H9 (cell line): Measurements from ENCODE around the gene NRG3. TPM values are rescaled to one million over a fixed set of nuclear protein-coding genes. Genes with fewer than 3 reads are reported as not detected.
A peak's percentile ranks its signal among the peaks of the same experiment; 100 is the strongest.

Experiments used
- DNase-seq: peaks from one replicate; pipeline ENCODE4 v3.0.0-alpha.2; 2017
- H2AFZ ChIP-seq: one replicate; pipeline ENCODE4 v1.6.1; 2013; ENCODE audit warnings: mild to moderate bottlenecking, low read length, control low read depth, moderate library complexity
- H2AK5ac ChIP-seq: 2 replicates; pipeline ENCODE4 v1.6.1; 2013; ENCODE audit warnings: low read length, control low read depth, mixed read lengths; ENCODE audit not compliant: insufficient read length
- H2BK120ac ChIP-seq: one replicate; pipeline ENCODE4 v1.6.1; 2013; ENCODE audit warnings: low read depth, mild to moderate bottlenecking, low read length, control low read depth, inconsistent platforms; ENCODE audit not compliant: poor library complexity, severe bottlenecking
- H2BK12ac ChIP-seq: 2 replicates; pipeline ENCODE4 v1.6.1; 2013; ENCODE audit warnings: low read length, control low read depth, mixed read lengths, low read depth; ENCODE audit not compliant: insufficient read length
- H2BK15ac ChIP-seq: 2 replicates; pipeline ENCODE4 v1.6.1; 2013; ENCODE audit warnings: low read depth, low read length, control low read depth
- H2BK20ac ChIP-seq: one replicate; pipeline ENCODE4 v1.6.1; 2013; ENCODE audit warnings: low read depth, mild to moderate bottlenecking, low read length, control low read depth, inconsistent platforms; ENCODE audit not compliant: poor library complexity, severe bottlenecking
- H2BK5ac ChIP-seq: 2 replicates; pipeline ENCODE4 v1.6.1; 2013; ENCODE audit warnings: low read length, control low read depth, mixed read lengths; ENCODE audit not compliant: insufficient read length
- H3K14ac ChIP-seq: 2 replicates; pipeline ENCODE4 v1.6.1; 2013; ENCODE audit warnings: low read length, control low read depth; ENCODE audit not compliant: insufficient read depth
- H3K18ac ChIP-seq: 2 replicates; pipeline ENCODE4 v1.6.1; 2013; ENCODE audit warnings: low read depth, mild to moderate bottlenecking, mixed read lengths, low read length, control low read depth; ENCODE audit not compliant: insufficient read length
- H3K23ac ChIP-seq: 2 replicates; pipeline ENCODE4 v1.6.1; 2013; ENCODE audit warnings: low read length, control low read depth, mixed read lengths, low read depth; ENCODE audit not compliant: insufficient read length
- H3K23me2 ChIP-seq: 2 replicates; pipeline ENCODE4 v1.6.1; 2013; ENCODE audit warnings: low read depth, mild to moderate bottlenecking, mixed read lengths, low read length, control low read depth; ENCODE audit not compliant: insufficient read length, poor library complexity, severe bottlenecking
- H3K27ac ChIP-seq: 2 replicates; pipeline ENCODE4 v1.5.1; 2013; ENCODE audit warnings: low read length, control low read depth, mixed read lengths, low read depth; ENCODE audit not compliant: insufficient read length
- H3K27me3 ChIP-seq: 2 replicates; pipeline ENCODE4 v1.6.1; 2013; ENCODE audit warnings: low read length, control low read depth, inconsistent platforms; ENCODE audit not compliant: insufficient read depth
- H3K4ac ChIP-seq: 2 replicates; pipeline ENCODE4 v1.6.1; 2013; ENCODE audit warnings: low read depth, mild to moderate bottlenecking, control low read depth, inconsistent platforms, low read length, moderate library complexity
- H3K4me1 ChIP-seq: 2 replicates; pipeline ENCODE4 v1.6.1; 2013; ENCODE audit warnings: low read length, control low read depth, inconsistent platforms; ENCODE audit not compliant: insufficient read depth
- H3K4me2 ChIP-seq: 2 replicates; pipeline ENCODE4 v1.6.1; 2013; ENCODE audit warnings: low read length, control low read depth, mixed read lengths; ENCODE audit not compliant: insufficient read length, insufficient read depth
- H3K56ac ChIP-seq: 2 replicates; pipeline ENCODE4 v1.6.1; 2013; ENCODE audit warnings: low read depth, mild to moderate bottlenecking, mixed read lengths, low read length, control low read depth; ENCODE audit not compliant: insufficient read length
- H3K79me1 ChIP-seq: 2 replicates; pipeline ENCODE4 v1.6.1; 2013; ENCODE audit warnings: low read depth, mild to moderate bottlenecking, moderate library complexity, low read length, control low read depth, inconsistent platforms; ENCODE audit not compliant: insufficient read depth, poor library complexity, severe bottlenecking
- H3K79me2 ChIP-seq: 2 replicates; pipeline ENCODE4 v1.6.1; 2013; ENCODE audit warnings: low read length, control low read depth, inconsistent platforms; ENCODE audit not compliant: insufficient read depth
- H3K9ac ChIP-seq: 2 replicates; pipeline ENCODE4 v1.6.1; 2013; ENCODE audit warnings: low read length, control low read depth, mixed read lengths; ENCODE audit not compliant: insufficient read length; ENCODE audit errors: extremely low read depth
- H3K9me3 ChIP-seq: one replicate; pipeline ENCODE4 v1.6.1; 2013; ENCODE audit warnings: low read depth, low read length, inconsistent platforms; ENCODE audit not compliant: control insufficient read depth
- H3T11ph ChIP-seq: one replicate; pipeline ENCODE4 v1.6.1; 2013; ENCODE audit warnings: mild to moderate bottlenecking, low read length, control low read depth, inconsistent platforms
- H4K20me1 ChIP-seq: one replicate; pipeline ENCODE4 v1.6.1; 2013; ENCODE audit not compliant: control insufficient read depth, insufficient read length, insufficient read depth
- H4K5ac ChIP-seq: 2 replicates; pipeline ENCODE4 v1.6.1; 2013; ENCODE audit warnings: low read depth, mild to moderate bottlenecking, mixed read lengths, low read length, control low read depth; ENCODE audit not compliant: insufficient read length
- H4K8ac ChIP-seq: replicated peaks from 2 replicates; pipeline ENCODE4 v1.6.1; 2013; ENCODE audit warnings: low read length, control low read depth, mixed read lengths, low read depth; ENCODE audit not compliant: insufficient read length
- H4K91ac ChIP-seq: 2 replicates; pipeline ENCODE4 v1.6.1; 2013; ENCODE audit warnings: low read depth, mild to moderate bottlenecking, moderate library complexity, mixed read lengths, low read length, control low read depth; ENCODE audit not compliant: insufficient read length
- H3K27ac Mint-ChIP-seq, 3 experiments: 2 replicates in 2 of 3; 3 replicates in 1 of 3; pipeline ENCODE4 v1.8.0; 2020 to 2021; ENCODE audit warnings: mixed read lengths in 3 of 3, mild to moderate bottlenecking in 1 of 3, moderate library complexity in 1 of 3
- H3K27me3 Mint-ChIP-seq: 2 replicates; pipeline ENCODE4 v1.8.0; 2021; ENCODE audit warnings: low read depth, mild to moderate bottlenecking, moderate library complexity, mixed read lengths
- H3K36me3 Mint-ChIP-seq, 3 experiments: 2 replicates in 2 of 3; 3 replicates in 1 of 3; pipeline ENCODE4 v1.8.0; 2020 to 2021; ENCODE audit warnings: low read depth in 3 of 3, mixed read lengths in 3 of 3; ENCODE audit not compliant: insufficient read depth in 1 of 3
- H3K4me1 Mint-ChIP-seq, 2 experiments: 2 replicates each; pipeline ENCODE4 v1.8.0; 2020; ENCODE audit warnings: mixed read lengths in 2 of 2
- H3K4me3 Mint-ChIP-seq, 2 experiments: 2 replicates in 1 of 2; 3 replicates in 1 of 2; pipeline ENCODE4 v1.8.0; 2020 to 2021; ENCODE audit warnings: mild to moderate bottlenecking in 2 of 2, mixed read lengths in 2 of 2, moderate library complexity in 1 of 2
- H3K9me3 Mint-ChIP-seq, 2 experiments: 2 replicates in 1 of 2; 3 replicates in 1 of 2; pipeline ENCODE4 v1.8.0; 2020; ENCODE audit warnings: mild to moderate bottlenecking in 2 of 2, mixed read lengths in 2 of 2, moderate library complexity in 1 of 2
- WGBS: extraction: QIAGEN DNeasy Blood & Tissue Kit; methylation state at CpG from one replicate; pipeline ENCODE4 v1.1.7; 2013; ENCODE audit warnings: missing lambda C conversion rate, low lambda C conversion rate, mixed read lengths; ENCODE audit not compliant: insufficient read length; ENCODE audit errors: extremely low coverage; 5-methylcytosine and 5-hydroxymethylcytosine counted together
- total RNA-seq: library from RNA; stranded (reverse); gene quantifications from 2 replicates; pipeline ENCODE4 v1.2.1, GENCODE V29; 2021
- TF ChIP-seq, protein P1 (sequence below): fragments of 200-600 bp; sonication (generic); conservative IDR thresholded peaks from 3 replicates; pipeline ENCODE4 v1.8.0; 2021; ENCODE audit warnings: antibody characterized with exemption, mild to moderate bottlenecking

The NRG3 gene
- total RNA-seq, 1 experiment from 2014 or later, result 1.6 TPM

DNA sequence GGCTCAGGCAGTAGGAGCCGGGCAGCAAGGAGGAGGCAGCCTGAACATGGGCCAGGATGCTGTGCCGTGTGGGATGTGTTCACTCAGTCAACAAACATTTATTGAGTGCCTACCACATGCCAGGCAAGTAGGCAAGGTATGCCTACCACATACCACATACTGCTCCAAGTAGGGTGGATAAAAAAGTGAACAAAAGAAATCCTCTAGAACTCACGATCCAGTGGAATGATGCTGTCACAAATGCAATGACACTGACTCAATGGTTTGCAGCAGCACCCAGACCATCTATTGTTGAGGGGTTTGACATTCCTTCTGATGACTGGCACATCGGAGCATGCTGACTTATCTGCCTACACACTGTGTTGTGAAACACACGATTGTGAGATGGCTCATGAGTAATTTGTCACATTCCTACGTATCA lies 413.5 kb downstream of the NRG3 start:
- no peak overlapping the region for H3K4me3 Mint-ChIP-seq
- no peak overlapping the region for H2AFZ ChIP-seq

More for the DNA sequence above, 413.5 kb downstream of the NRG3 start:
- Histone ChIP-seq H3K4me1 (no peaks in the 10 kb centered on the region), H4K91ac (no peak overlapping the region), H2BK20ac (no peak overlapping the region), H3K27ac (no peak overlapping the region), H2BK5ac (no peak overlapping the region), H3K9me3 (no peaks in the 10 kb centered on the region), H4K5ac (no peak overlapping the region), H4K8ac (peak overlapping the region; percentile 81), H3K23ac (no peak overlapping the region), H3T11ph (no peak overlapping the region), H2BK15ac (no peak overlapping the region), H3K4me2 (no peak overlapping the region), H3K79me2 (no peaks in the 10 kb centered on the region), H2BK12ac (no peak overlapping the region), H3K79me1 (no peaks in the 10 kb centered on the region), H4K20me1 (no peaks in the 10 kb centered on the region), H3K4ac (no peak overlapping the region), H3K9ac (no peak overlapping the region), H3K18ac (no peak overlapping the region), H2AK5ac (no peak overlapping the region), H3K56ac (peak overlapping the region; percentile 89), H2BK120ac (no peak overlapping the region), H3K27me3 (no peaks in the 10 kb centered on the region), H3K14ac (no peak overlapping the region), H3K23me2 (no peaks in the 10 kb centered on the region)
- DNase-seq, result no peak
- no peaks in the 10 kb centered on the region for H3K27me3 Mint-ChIP-seq
- no peaks in the 10 kb centered on the region for H3K9me3 Mint-ChIP-seq
- TF ChIP-seq, protein P1, sequence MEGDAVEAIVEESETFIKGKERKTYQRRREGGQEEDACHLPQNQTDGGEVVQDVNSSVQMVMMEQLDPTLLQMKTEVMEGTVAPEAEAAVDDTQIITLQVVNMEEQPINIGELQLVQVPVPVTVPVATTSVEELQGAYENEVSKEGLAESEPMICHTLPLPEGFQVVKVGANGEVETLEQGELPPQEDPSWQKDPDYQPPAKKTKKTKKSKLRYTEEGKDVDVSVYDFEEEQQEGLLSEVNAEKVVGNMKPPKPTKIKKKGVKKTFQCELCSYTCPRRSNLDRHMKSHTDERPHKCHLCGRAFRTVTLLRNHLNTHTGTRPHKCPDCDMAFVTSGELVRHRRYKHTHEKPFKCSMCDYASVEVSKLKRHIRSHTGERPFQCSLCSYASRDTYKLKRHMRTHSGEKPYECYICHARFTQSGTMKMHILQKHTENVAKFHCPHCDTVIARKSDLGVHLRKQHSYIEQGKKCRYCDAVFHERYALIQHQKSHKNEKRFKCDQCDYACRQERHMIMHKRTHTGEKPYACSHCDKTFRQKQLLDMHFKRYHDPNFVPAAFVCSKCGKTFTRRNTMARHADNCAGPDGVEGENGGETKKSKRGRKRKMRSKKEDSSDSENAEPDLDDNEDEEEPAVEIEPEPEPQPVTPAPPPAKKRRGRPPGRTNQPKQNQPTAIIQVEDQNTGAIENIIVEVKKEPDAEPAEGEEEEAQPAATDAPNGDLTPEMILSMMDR, result no peak
- no peak overlapping the region for H3K27ac Mint-ChIP-seq
- H3K4me1 Mint-ChIP-seq, result no peaks in the 10 kb centered on the region
- no peaks in the 10 kb centered on the region for H3K36me3 Mint-ChIP-seq
- no CpG with 5 or more reads among the region's 6 CpGs for WGBS
